ENCODE measurements around the gene FBXO31. TPM values are rescaled to one million over a fixed set of nuclear protein-coding genes. Genes with fewer than 3 reads are reported as not detected.

Gene FBXO31
- total and polyA plus RNA-seq, 2 of the 13 experiments (the other 11 are each of a cell fraction or from before 2014, with no cell fraction given), result 92.4 to 101 TPM

DNA sequence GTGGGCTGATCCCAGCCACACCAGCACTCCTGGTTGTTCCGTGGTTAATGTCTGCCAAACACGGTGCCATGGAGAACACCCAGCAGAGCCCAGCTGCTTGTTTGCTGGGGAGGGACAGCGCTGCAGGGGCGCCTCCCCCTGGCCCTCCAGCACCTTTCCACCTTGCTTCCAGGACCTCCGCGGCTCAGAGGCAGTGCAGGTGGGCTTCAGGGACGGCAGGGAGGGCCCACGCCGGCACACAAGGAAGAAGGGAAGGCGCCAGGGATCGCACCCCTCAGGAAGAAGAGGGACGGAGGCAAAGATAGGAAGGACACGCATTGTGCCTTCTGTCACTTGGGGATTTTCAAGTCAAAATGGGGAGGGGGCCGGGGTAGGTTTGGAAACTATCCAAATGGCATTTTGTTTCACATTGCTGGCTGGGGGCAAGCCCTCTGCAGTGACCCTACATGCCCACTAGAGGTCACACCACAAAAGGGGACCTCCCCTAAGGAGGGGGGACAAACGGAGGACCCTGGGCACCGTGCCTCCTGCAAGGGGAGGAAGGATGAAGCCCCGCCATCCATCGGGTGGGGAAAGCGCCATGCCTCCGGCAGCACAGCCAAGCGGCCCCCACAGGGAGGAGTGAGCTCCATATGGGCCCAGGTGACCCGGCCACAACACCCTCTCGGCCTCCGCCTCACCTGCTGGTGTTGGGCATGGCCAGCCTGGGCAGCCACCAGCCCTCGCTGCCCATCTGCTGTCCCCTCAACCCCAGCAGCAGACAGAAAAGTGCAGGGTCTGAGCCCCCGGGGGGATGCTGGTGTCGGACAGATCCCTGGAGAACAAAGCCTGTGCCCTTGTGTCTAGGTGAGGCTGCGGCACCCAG is 58.9 kb downstream of the FBXO31 start (continued):
- TF ChIP-seq TCF12 (IDR thresholded peaks at IDR 0.05) (no peak), TCF12 (CRISPR knock-in tag; IDR thresholded peaks at IDR 0.05) (no peak), ZNF564 (CRISPR knock-in tag; IDR thresholded peaks at IDR 0.05) (0 out of 2 replicates have a peak, but pooled peaks have one; percentile 33), SMC3 (IDR thresholded peaks at IDR 0.05; ENCODE audit: low read length) (peak; percentile 62; the same call in 1 of the 2 replicates), ZNF335 (CRISPR knock-in tag; IDR thresholded peaks at IDR 0.05) (no peak), ZBTB1 (CRISPR knock-in tag; IDR thresholded peaks at IDR 0.05; ENCODE audit: borderline replicate concordance) (no peak), ZNF607 (CRISPR knock-in tag; IDR thresholded peaks at IDR 0.05; ENCODE audit: borderline replicate concordance) (no peak), ZNF737 (CRISPR knock-in tag; IDR thresholded peaks at IDR 0.05; ENCODE audit: borderline replicate concordance) (peak; percentile 51; the same call in 1 of the 2 replicates), CC2D1A (CRISPR knock-in tag; IDR thresholded peaks at IDR 0.05) (no peak), HNF4A (CRISPR knock-in tag; IDR thresholded peaks at IDR 0.05) (no peak), MEIS2 (CRISPR knock-in tag; IDR thresholded peaks at IDR 0.05) (peak; percentile 39; the same call in 1 of the 2 replicates), ZNF496 (CRISPR knock-in tag; IDR thresholded peaks at IDR 0.05; ENCODE audit: insufficient replicate concordance) (no peak)
- TF ChIP-seq, protein P1, sequence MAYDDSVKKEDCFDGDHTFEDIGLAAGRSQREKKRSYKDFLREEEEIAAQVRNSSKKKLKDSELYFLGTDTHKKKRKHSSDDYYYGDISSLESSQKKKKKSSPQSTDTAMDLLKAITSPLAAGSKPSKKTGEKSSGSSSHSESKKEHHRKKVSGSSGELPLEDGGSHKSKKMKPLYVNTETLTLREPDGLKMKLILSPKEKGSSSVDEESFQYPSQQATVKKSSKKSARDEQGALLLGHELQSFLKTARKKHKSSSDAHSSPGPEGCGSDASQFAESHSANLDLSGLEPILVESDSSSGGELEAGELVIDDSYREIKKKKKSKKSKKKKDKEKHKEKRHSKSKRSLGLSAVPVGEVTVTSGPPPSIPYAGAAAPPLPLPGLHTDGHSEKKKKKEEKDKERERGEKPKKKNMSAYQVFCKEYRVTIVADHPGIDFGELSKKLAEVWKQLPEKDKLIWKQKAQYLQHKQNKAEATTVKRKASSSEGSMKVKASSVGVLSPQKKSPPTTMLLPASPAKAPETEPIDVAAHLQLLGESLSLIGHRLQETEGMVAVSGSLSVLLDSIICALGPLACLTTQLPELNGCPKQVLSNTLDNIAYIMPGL (CRISPR knock-in tag; IDR thresholded peaks at IDR 0.05; ENCODE audit: borderline replicate concordance in 1 of 2, low read depth in 1 of 2), result 0 out of 4 replicates have a peak, but pooled peaks of 1 of the 2 experiments have one; percentile 38
- TF ChIP-seq, protein P2, sequence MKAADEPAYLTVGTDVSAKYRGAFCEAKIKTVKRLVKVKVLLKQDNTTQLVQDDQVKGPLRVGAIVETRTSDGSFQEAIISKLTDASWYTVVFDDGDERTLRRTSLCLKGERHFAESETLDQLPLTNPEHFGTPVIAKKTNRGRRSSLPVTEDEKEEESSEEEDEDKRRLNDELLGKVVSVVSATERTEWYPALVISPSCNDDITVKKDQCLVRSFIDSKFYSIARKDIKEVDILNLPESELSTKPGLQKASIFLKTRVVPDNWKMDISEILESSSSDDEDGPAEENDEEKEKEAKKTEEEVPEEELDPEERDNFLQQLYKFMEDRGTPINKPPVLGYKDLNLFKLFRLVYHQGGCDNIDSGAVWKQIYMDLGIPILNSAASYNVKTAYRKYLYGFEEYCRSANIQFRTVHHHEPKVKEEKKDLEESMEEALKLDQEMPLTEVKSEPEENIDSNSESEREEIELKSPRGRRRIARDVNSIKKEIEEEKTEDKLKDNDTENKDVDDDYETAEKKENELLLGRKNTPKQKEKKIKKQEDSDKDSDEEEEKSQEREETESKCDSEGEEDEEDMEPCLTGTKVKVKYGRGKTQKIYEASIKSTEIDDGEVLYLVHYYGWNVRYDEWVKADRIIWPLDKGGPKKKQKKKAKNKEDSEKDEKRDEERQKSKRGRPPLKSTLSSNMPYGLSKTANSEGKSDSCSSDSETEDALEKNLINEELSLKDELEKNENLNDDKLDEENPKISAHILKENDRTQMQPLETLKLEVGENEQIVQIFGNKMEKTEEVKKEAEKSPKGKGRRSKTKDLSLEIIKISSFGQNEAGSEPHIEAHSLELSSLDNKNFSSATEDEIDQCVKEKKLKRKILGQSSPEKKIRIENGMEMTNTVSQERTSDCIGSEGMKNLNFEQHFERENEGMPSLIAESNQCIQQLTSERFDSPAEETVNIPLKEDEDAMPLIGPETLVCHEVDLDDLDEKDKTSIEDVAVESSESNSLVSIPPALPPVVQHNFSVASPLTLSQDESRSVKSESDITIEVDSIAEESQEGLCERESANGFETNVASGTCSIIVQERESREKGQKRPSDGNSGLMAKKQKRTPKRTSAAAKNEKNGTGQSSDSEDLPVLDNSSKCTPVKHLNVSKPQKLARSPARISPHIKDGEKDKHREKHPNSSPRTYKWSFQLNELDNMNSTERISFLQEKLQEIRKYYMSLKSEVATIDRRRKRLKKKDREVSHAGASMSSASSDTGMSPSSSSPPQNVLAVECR (CRISPR knock-in tag; IDR thresholded peaks at IDR 0.05; ENCODE audit: borderline replicate concordance), result 0 out of 2 replicates have a peak, but pooled peaks have one; percentile 50
- TF ChIP-seq, protein P3, sequence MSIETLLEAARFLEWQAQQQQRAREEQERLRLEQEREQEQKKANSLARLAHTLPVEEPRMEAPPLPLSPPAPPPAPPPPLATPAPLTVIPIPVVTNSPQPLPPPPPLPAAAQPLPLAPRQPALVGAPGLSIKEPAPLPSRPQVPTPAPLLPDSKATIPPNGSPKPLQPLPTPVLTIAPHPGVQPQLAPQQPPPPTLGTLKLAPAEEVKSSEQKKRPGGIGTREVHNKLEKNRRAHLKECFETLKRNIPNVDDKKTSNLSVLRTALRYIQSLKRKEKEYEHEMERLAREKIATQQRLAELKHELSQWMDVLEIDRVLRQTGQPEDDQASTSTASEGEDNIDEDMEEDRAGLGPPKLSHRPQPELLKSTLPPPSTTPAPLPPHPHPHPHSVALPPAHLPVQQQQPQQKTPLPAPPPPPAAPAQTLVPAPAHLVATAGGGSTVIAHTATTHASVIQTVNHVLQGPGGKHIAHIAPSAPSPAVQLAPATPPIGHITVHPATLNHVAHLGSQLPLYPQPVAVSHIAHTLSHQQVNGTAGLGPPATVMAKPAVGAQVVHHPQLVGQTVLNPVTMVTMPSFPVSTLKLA (IDR thresholded peaks at IDR 0.05), result no peak
- TF ChIP-seq, protein P4, sequence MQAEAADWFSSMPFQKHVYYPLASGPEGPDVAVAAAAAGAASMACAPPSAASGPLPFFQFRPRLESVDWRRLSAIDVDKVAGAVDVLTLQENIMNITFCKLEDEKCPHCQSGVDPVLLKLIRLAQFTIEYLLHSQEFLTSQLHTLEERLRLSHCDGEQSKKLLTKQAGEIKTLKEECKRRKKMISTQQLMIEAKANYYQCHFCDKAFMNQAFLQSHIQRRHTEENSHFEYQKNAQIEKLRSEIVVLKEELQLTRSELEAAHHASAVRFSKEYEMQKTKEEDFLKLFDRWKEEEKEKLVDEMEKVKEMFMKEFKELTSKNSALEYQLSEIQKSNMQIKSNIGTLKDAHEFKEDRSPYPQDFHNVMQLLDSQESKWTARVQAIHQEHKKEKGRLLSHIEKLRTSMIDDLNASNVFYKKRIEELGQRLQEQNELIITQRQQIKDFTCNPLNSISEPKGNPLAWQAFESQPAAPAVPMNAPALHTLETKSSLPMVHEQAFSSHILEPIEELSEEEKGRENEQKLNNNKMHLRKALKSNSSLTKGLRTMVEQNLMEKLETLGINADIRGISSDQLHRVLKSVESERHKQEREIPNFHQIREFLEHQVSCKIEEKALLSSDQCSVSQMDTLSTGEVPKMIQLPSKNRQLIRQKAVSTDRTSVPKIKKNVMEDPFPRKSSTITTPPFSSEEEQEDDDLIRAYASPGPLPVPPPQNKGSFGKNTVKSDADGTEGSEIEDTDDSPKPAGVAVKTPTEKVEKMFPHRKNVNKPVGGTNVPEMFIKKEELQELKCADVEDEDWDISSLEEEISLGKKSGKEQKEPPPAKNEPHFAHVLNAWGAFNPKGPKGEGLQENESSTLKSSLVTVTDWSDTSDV (CRISPR knock-in tag; IDR thresholded peaks at IDR 0.05), result 0 out of 2 replicates have a peak, but pooled peaks have one; percentile 57
- TF ChIP-seq, protein P5, sequence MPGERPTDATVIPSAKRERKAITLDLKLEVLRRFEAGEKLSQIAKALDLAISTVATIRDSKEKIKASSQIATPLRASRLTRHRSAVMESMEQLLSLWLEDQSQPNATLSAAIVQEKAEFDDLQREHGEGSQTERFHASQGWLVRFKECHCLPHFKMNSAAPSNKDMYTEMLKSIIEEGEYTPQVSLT (CRISPR knock-in tag; IDR thresholded peaks at IDR 0.05; ENCODE audit: borderline replicate concordance, low read depth), result no peak

Data from HepG2 (cell line).